Measurements from ENCODE around the gene CNTNAP2. TPM values are rescaled to one million over a fixed set of nuclear protein-coding genes. Genes with fewer than 3 reads are reported as not detected.

CNTNAP2 gene
- total RNA-seq, 1 donor from 2014 or later = 0.59 TPM

DNA sequence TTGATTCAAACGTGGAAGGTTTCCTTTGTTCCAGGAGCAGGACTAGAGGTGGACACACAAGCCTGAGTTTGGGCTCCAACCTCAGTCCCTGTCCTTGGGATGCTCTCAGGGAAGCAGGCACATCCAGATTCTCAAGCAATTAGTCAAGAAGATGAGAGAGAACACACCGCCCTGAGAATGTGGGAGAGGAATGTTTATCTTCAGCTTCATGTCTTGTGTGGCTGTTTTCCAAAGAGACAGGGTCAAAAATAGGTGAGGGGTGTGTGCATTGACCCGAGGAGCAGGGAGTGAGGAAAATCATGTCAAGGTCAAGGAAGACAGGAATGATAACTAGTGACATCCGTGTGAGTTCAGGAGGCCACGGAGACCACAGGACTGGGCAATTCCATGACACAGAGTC is 2001.8 kb downstream of the CNTNAP2 start:
- Histone ChIP-seq H3K36me3 (no peaks in the 10 kb centered on the region), H3K27ac (no peak overlapping the region), H3K27me3 (ENCODE audit: low read depth) (no peaks in the 10 kb centered on the region), H3K4me3 (no peak overlapping the region), H3K9me3 (no peaks in the 10 kb centered on the region), H3K4me1 (no peaks in the 10 kb centered on the region)
- no peak for ATAC-seq
- DNase-seq = no peak
- TF ChIP-seq, protein P1, sequence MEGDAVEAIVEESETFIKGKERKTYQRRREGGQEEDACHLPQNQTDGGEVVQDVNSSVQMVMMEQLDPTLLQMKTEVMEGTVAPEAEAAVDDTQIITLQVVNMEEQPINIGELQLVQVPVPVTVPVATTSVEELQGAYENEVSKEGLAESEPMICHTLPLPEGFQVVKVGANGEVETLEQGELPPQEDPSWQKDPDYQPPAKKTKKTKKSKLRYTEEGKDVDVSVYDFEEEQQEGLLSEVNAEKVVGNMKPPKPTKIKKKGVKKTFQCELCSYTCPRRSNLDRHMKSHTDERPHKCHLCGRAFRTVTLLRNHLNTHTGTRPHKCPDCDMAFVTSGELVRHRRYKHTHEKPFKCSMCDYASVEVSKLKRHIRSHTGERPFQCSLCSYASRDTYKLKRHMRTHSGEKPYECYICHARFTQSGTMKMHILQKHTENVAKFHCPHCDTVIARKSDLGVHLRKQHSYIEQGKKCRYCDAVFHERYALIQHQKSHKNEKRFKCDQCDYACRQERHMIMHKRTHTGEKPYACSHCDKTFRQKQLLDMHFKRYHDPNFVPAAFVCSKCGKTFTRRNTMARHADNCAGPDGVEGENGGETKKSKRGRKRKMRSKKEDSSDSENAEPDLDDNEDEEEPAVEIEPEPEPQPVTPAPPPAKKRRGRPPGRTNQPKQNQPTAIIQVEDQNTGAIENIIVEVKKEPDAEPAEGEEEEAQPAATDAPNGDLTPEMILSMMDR (IDR thresholded peaks at IDR 0.05) = no peak
- intact Hi-C loops (cut with DNase I) = no loop called here

DNA sequence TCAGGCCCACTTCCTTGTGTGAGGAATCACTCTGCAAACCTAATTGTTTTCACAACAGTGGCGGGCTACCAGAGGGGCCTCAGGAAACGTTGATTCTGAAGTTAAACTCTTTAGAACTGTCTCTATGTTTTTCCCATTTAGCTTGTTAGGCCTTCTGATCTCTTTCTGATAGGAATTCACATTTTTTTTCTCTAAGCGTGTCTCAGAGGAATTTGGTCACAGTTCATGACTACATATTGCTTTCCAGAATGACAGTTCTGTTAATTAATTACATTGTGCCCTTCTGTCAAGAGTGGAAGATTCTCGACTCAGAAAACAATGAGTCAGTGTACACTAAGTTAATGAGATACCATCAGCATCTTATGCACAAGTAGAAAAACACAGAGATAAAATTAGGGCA is 2004.8 kb downstream of the CNTNAP2 start:
- intact Hi-C loops (cut with DNase I) = no loop called here
- Histone ChIP-seq H3K4me3 (no peak overlapping the region), H3K9me3 (no peaks in the 10 kb centered on the region), H3K27ac (no peak overlapping the region), H3K4me1 (no peaks in the 10 kb centered on the region), H3K36me3 (no peaks in the 10 kb centered on the region), H3K27me3 (ENCODE audit: low read depth) (no peaks in the 10 kb centered on the region)
- DNase-seq = no peak
- no peak for ATAC-seq
- TF ChIP-seq, protein P1 (IDR thresholded peaks at IDR 0.05) = no peak

DNA sequence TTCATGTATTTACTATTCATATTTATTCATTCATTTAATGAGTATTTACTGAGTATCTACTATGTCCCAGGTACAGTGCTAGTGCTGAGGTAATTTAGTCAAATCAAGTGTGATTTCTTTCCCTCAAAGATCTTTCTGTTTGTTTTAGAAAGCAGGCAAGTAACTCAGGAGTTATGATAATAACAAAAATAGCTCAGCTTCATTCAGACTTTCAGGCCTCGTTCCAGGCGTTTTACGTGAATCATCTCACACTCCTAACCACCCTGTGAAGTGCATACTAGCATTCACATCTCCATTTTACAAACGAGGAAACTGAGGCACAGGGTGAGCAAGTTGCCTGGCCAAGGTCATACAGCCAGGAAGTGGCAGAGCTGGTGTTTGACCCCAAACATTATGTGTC is 2005.2 kb downstream of the CNTNAP2 start:
- TF ChIP-seq, protein P1 (IDR thresholded peaks at IDR 0.05) = no peak

DNA sequence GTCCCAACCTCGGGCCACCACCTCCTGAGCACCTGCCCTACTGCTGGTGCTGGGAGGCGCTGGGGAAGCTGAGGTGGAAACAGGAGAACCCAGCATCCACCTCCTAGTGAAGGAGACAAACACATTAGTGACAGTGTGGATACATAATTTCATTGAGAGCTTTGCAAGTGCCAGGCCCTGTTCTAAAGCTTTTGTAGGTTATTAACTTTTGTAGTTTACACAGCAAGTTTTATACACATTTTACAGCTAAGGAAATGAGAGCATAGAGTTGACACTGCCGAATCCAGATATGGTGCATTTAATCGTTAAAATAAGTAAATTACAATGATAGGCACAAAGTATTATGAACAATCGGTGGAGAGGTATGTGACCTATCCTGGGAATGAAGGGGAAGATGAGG is 2007.9 kb downstream of the CNTNAP2 start:
- no peak for ATAC-seq
- Histone ChIP-seq H3K27me3 (ENCODE audit: low read depth) (no peaks in the 10 kb centered on the region), H3K36me3 (no peaks in the 10 kb centered on the region), H3K4me3 (no peak overlapping the region), H3K4me1 (no peaks in the 10 kb centered on the region), H3K9me3 (no peaks in the 10 kb centered on the region), H3K27ac (no peak overlapping the region)
- TF ChIP-seq, protein P1 (IDR thresholded peaks at IDR 0.05) = no peak
- intact Hi-C loops (cut with DNase I) = no loop called here
- DNase-seq = no peak

More for the DNA sequence above, 2005.2 kb downstream of the CNTNAP2 start:
- intact Hi-C loops (cut with DNase I) = no loop called here
- no peaks in the 10 kb centered on the region for H3K36me3 ChIP-seq
- no peak overlapping the region for H3K4me3 ChIP-seq
- DNase-seq = no peak
- no peak overlapping the region for H3K27ac ChIP-seq
- ATAC-seq = no peak
- no peaks in the 10 kb centered on the region for H3K9me3 ChIP-seq
- H3K4me1 ChIP-seq = no peaks in the 10 kb centered on the region
- H3K27me3 ChIP-seq (ENCODE audit: low read depth) = no peaks in the 10 kb centered on the region

DNA sequence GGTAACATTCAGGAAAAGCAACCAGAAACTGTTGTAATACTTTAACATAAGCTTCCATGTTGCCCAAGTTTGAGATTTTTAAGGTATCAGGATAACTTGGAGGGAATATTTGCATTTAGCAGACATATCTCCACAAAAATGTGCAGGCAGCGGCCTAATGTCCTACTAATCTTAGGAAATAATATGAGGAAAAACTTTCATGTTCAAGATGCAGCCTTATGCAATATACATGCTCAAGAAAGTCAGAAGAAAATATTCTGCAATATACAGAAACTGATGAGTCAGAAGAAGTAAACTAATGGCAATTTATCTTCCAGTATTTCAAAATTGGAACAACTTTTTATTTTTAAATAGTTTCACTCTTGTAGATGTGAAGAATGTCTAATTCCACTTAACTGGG is 2010.8 kb downstream of the CNTNAP2 start:
- TF ChIP-seq, protein P1 (IDR thresholded peaks at IDR 0.05) = no peak
- ATAC-seq = no peak
- intact Hi-C loops (cut with DNase I) = no loop called here

DNA sequence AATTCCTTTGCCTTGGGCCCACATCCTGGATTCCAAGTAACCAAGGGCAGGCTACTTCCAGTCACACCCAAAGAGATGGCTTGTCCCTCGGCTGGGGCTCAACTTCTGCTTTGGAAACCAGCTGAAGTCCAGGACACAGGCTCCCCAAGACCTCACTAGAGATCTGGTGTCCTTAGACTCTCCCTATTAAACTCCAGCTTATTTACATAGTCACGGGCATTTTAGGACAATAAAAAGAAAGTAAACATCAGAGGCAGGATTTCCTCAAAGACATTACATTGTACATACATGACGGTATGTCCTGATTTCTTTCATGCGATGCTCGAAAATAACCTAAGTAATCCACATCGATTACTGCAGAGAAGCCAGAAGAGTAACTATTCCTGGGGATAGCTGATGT is 2012.4 kb downstream of the CNTNAP2 start:
- DNase-seq (no peak), ATAC-seq (no peak)
- no peak overlapping the region for H3K4me3 ChIP-seq
- no peaks in the 10 kb centered on the region for H3K36me3 ChIP-seq
- H3K9me3 ChIP-seq = no peaks in the 10 kb centered on the region
- intact Hi-C loops (cut with DNase I) = no loop called here
- no peaks in the 10 kb centered on the region for H3K27me3 ChIP-seq (ENCODE audit: low read depth)
- H3K27ac ChIP-seq = no peak overlapping the region
- TF ChIP-seq, protein P1 (IDR thresholded peaks at IDR 0.05) = no peak
- no peaks in the 10 kb centered on the region for H3K4me1 ChIP-seq

More for the DNA sequence above, 2010.8 kb downstream of the CNTNAP2 start:
- DNase-seq = no peak
- no peak overlapping the region for H3K27ac ChIP-seq
- no peak overlapping the region for H3K4me3 ChIP-seq
- H3K9me3 ChIP-seq = no peaks in the 10 kb centered on the region
- no peaks in the 10 kb centered on the region for H3K4me1 ChIP-seq
- H3K27me3 ChIP-seq (ENCODE audit: low read depth) = no peaks in the 10 kb centered on the region
- no peaks in the 10 kb centered on the region for H3K36me3 ChIP-seq

Data from lower lobe of right lung (tissue), 2 donors.